Body of pancreas (tissue), 4 donors: ENCODE data around the gene MINK1. TPM values are rescaled to one million over a fixed set of nuclear protein-coding genes. Genes with fewer than 3 reads are reported as not detected.
"Not testable (repeated sequence)": the region's sequence is repeated elsewhere in the genome, so short reads cannot be mapped to it uniquely, and the experiment has no call there.

ENCODE experiments used
- ATAC-seq: fragments of 150-250 bp; one replicate; pipeline ENCODE4 v1.9.1; 2016
- DNase-seq, 4 donors: peaks; one replicate each; pipeline ENCODE4 v3.0.0-alpha.2; 2019
- H3K27ac ChIP-seq, 4 donors: fragments of 200-600 bp; sonication (generic); 1 replicate in 3 of 4; 2 replicates in 1 of 4; pipeline versions ENCODE4 v1.5.1 to v1.6.1; 2016 to 2019; ENCODE audit warnings: mild to moderate bottlenecking in 1 of 4, mixed read lengths in 1 of 4, moderate library complexity in 1 of 4
- H3K27me3 ChIP-seq, 2 donors: fragments of 200-600 bp; sonication (generic); one replicate each; pipeline ENCODE4 v1.6.0; 2016; ENCODE audit warnings: mild to moderate bottlenecking in 1 of 2
- H3K36me3 ChIP-seq, 2 donors: fragments of 200-600 bp; sonication (generic); replicated peaks in 1 of 2; 2 replicates each; pipeline ENCODE4 v1.5.1; 2016; ENCODE audit warnings: low read depth in 2 of 2; ENCODE audit not compliant: insufficient read depth in 1 of 2
- H3K4me1 ChIP-seq: fragments of 200-600 bp; sonication (generic); one replicate; pipeline ENCODE4 v1.6.0; 2016
- H3K4me3 ChIP-seq, 2 donors: fragments of 200-600 bp; sonication (generic); 1 replicate in 1 of 2; 2 replicates in 1 of 2; pipeline ENCODE4 v1.5.1; 2016 to 2019
- H3K9me3 ChIP-seq, 3 donors: fragments of 200-600 bp; sonication (generic); 1 replicate in 2 of 3; 2 replicates in 1 of 3; pipeline ENCODE4 v1.5.1; 2016
- CTCF ChIP-seq, 7 experiments: fragments of 450-650 bp in 4 of 7; fragments of 200-600 bp in 3 of 7; sonication (generic) in 3 of 7; IDR thresholded peaks; one replicate each; pipeline ENCODE4 v1.5.1; 2016 to 2019; ENCODE audit warnings: antibody characterized with exemption in 7 of 7
- POLR2A ChIP-seq, 3 donors: fragments of 450-650 bp; IDR thresholded peaks; one replicate each; pipeline ENCODE4 v1.6.1; 2016; ENCODE audit warnings: antibody characterized with exemption in 3 of 3, mild to moderate bottlenecking in 2 of 3
- WGBS, 2 donors: methylation state at CpG; one replicate each; pipeline ENCODE4 v1.1.5; 2017; 5-methylcytosine and 5-hydroxymethylcytosine counted together
- intact Hi-C: fragments of 100-400 bp; cut with DNase I; formaldehyde crosslinking; loops from one replicate; pipeline ENCODE4 v1.15.1; 2023
- total RNA-seq, 2 donors: library from RNA; depleted of rRNA; stranded (reverse); fragments of >200 nt; gene quantifications; one replicate each; pipeline ENCODE4 v1.1.0, GENCODE V29; 2016

Gene MINK1
- total RNA-seq, 2 donors from 2014 or later: 32.7 to 66.6 TPM

- ATAC-seq (no peak), DNase-seq (no peak)
- no peak overlapping the region for H3K27ac ChIP-seq
- intact Hi-C loops: no loop called here
- H3K4me3 ChIP-seq: no peak overlapping the region
- H3K27me3 ChIP-seq: no peaks in the 10 kb centered on the region
- no peaks in the 10 kb centered on the region for H3K9me3 ChIP-seq
- H3K36me3 ChIP-seq: peaks cover 0 to 2% of the 10 kb centered on the region in 2 donors
- no peaks in the 10 kb centered on the region for H3K4me1 ChIP-seq
- 76 to 81% methylated on average over 4 to 12 of the region's 12 CpGs for WGBS, 2 donors
- TF ChIP-seq POLR2A (IDR thresholded peaks at IDR 0.05): no peak
- TF ChIP-seq CTCF (IDR thresholded peaks at IDR 0.05): no peak
These were observed 14.9 kb upstream of the MINK1 start for GRCh38 chr17:4818276-4818675.

DNA sequence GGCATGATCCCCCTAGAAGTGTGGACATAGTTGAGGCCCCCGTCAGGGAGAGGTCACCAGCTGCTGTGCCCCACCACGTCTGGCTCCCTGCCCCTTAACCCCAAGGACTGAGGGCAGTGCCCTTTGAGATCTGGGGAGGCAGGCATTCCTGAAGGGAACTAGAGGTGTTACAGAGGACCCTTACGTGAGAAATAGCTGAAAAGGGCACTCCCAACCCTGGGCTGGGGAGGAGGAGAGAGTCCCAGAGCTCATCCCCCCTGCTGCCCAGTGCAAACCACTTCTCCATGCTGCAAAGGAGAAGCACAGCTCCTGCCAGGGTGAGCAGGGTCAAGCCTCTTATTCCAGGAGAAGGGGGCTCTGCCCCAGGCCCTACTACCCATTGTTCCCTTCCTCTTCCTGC, 10.3 kb upstream of the MINK1 start:
- 89 to 94% methylated on average over 3 of the region's 3 CpGs for WGBS, 2 donors
- no peaks in the 10 kb centered on the region for H3K36me3 ChIP-seq
- intact Hi-C loops: no loop called here

GRCh38 chr17:4823373-4824089, 9.6 kb upstream of the MINK1 start:
- intact Hi-C loops: no loop called here
- Histone ChIP-seq H3K27ac (no peak overlapping the region), H3K27me3 (no peaks in the 10 kb centered on the region), H3K4me1 (no peaks in the 10 kb centered on the region), H3K36me3 (no peaks in the 10 kb centered on the region), H3K4me3 (no peak overlapping the region), H3K9me3 (no peaks in the 10 kb centered on the region)
- no peak for DNase-seq
- no peak for ATAC-seq
- TF ChIP-seq CTCF (IDR thresholded peaks at IDR 0.05) (no peak), POLR2A (IDR thresholded peaks at IDR 0.05) (no peak)
- WGBS, 2 donors: 45 to 57% methylated on average over 10 to 12 of the region's 12 CpGs

More for the DNA sequence above, 10.3 kb upstream of the MINK1 start:
- H3K4me3 ChIP-seq: no peak overlapping the region
- no peak overlapping the region for H3K27ac ChIP-seq
- no peak for DNase-seq
- TF ChIP-seq POLR2A (IDR thresholded peaks at IDR 0.05) (peak in 1 of 3 donors; percentile 3), CTCF (IDR thresholded peaks at IDR 0.05) (no peak)
- H3K9me3 ChIP-seq: no peaks in the 10 kb centered on the region
- no peaks in the 10 kb centered on the region for H3K27me3 ChIP-seq
- ATAC-seq: no peak
- no peaks in the 10 kb centered on the region for H3K4me1 ChIP-seq

DNA sequence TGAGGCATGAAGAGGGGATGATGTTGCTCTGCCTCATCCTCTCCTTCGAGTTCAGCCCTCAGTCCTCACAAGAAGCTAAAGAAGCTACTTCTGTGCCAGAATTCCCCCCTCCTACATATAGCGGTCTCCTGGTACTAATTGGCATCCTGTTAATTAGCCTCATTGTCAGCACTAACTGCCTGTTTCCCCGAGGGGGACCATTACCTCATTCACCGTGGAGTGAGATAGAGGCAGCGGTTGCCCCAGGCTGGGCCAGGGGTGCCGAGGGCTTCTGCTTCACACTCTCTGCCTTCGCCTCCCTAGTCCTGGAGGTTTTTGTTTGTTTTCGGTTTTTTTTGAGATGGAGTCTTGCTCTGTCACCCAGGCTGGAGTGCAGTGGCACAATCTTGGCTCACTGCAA, 5.7 kb upstream of the MINK1 start:
- no peak for TF ChIP-seq CTCF (IDR thresholded peaks at IDR 0.05)
- no peaks in the 10 kb centered on the region for H3K9me3 ChIP-seq
- H3K4me3 ChIP-seq: no peak overlapping the region
- H3K27ac ChIP-seq: no peak overlapping the region
- H3K4me1 ChIP-seq: no peaks in the 10 kb centered on the region
- H3K36me3 ChIP-seq: no peaks in the 10 kb centered on the region
- DNase-seq (no peak), ATAC-seq (no peak)
- WGBS, 2 donors: 74 to 77% methylated on average over 8 of the region's 8 CpGs
- intact Hi-C loops: no loop called here
- H3K27me3 ChIP-seq: no peaks in the 10 kb centered on the region

DNA sequence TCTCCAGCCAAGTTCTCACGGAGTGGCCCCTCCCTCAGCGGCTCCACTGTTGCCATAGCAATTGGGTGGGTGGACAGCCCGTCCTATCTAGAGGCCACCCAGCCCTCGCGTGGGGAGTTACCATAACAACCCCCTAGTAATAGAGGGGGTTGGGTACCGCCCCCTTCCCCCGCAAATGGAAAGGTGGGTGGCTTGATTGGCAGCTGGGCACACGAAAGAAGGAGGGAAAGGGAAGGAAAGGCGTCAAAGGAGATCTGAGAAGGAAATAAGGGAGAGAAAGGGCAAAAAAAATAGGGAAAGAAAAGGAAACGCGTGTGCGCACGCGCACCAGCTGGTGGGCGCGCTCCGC, 337 bp upstream of the MINK1 start:
- ATAC-seq: peak; percentile 14
- 0% methylated on average over 7 to 10 of the region's 17 CpGs for WGBS, 2 donors
- intact Hi-C loops: not testable (repeated sequence)

More for the DNA sequence above, 337 bp upstream of the MINK1 start:
- not testable (repeated sequence) for H3K36me3 ChIP-seq, H3K27me3 ChIP-seq, H3K9me3 ChIP-seq, DNase-seq
- Histone ChIP-seq H3K27ac (peak overlapping the region; percentile 78 to 96 (median 96)), H3K4me3 (peak overlapping the region in 1 of 2 donors; percentile 71), H3K4me1 (peaks cover 38% of the 10 kb centered on the region)
